LNCAP (cell line): Measurements from ENCODE around the gene GPR37L1.

Experiments used
- CTCF ChIP-seq: fragments of 450-650 bp; IDR thresholded peaks from 2 replicates; pipeline ENCODE4 v1.5.1; 2017; ENCODE audit warnings: mild to moderate bottlenecking

Gene GPR37L1

GRCh38 chr1:202104073-202104472 lies 18.6 kb upstream of the GPR37L1 start:
- no peak for TF ChIP-seq CTCF

- TF ChIP-seq CTCF, result no peak
Observed at GRCh38 chr1:202105571-202106339, 17.0 kb upstream of the GPR37L1 start.

- TF ChIP-seq CTCF, result no peak
Observed at GRCh38 chr1:202106340-202107254, 16.1 kb upstream of the GPR37L1 start.

- TF ChIP-seq CTCF, result no peak
Observed at GRCh38 chr1:202107321-202107761, 15.4 kb upstream of the GPR37L1 start.

- no peak for TF ChIP-seq CTCF
Observed at GRCh38 chr1:202107801-202108731, 14.7 kb upstream of the GPR37L1 start.

- TF ChIP-seq CTCF, result no peak
Observed at GRCh38 chr1:202110977-202111376, 11.7 kb upstream of the GPR37L1 start.
